ENCODE results near the gene CYB5D1. TPM values are rescaled to one million over a fixed set of nuclear protein-coding genes. Genes with fewer than 3 reads are reported as not detected.

CYB5D1 gene
- total and polyA plus RNA-seq, 2 donors (not counting 1 experiment from before 2014, with no cell fraction given) = 6.8 to 6.9 TPM

DNA sequence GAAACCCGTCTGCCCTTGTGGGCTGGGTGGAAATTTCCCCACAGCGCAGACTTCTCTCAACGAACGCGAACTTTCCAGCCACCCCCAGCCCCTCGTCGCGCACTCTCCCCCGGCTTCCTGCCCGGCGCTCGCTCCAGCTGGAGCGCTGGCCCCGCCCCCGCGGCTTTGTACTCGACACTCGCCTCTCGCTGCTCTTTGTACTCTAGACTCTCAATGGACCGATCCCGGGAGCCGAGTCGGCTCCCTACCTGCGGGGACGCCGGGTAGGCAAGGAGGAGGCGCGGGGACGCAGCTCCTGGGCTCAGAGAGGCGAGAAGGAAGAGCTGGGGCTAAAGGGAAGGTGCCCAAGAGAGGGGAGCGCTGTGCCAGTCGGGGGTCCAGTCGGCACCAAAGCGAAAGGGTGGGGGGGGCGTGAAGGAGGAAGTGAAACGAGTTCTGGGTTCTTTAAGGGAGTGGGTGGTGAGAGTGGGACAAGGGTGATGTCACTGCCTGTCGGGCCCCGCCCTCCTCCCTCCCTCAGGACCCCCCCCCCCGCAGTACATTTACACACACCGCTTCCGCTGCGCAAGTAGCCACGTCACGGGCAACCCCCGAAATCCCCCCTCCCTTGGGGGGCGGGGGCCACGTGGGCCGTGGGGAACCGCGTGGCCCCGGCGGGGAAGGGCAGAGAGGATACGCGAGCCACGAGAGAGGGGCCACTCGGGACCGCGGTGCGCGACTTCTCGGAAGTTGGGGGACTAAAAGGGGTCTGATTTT is 14.1 kb upstream of the CYB5D1 start:
- Histone ChIP-seq H3K27ac (ENCODE audit: insufficient read depth, low read length) (peak overlapping the region; percentile 100), H3K4me3 (replicated peaks in 1 of 4; ENCODE audit: control extremely low read depth in 1 of 4, insufficient read depth in 1 of 4, low read depth in 3 of 4, low read length in 4 of 4) (peak overlapping the region; percentile 85 to 94 (median 90)), H3K9me3 (ENCODE audit: control insufficient read depth, insufficient read depth, low read depth, low read length) (no peaks in the 10 kb centered on the region), H3K4me1 (ENCODE audit: control insufficient read depth, extremely low read depth, insufficient read depth, low read length) (peaks cover 25% of the 10 kb centered on the region), H3K79me2 (ENCODE audit: control insufficient read depth, insufficient read depth, low read length) (peaks cover 44% of the 10 kb centered on the region), H2AFZ (ENCODE audit: low read length) (no peak overlapping the region), H3K4me2 (ENCODE audit: extremely low read depth, insufficient read depth, low read length) (peak overlapping the region; percentile 99), H3K27me3 (ENCODE audit: control insufficient read depth, insufficient read depth, low read length) (no peaks in the 10 kb centered on the region), H3K9ac (ENCODE audit: insufficient read depth, low read length) (peak overlapping the region; percentile 98), H3K36me3 (ENCODE audit: control insufficient read depth, insufficient read depth, low read length) (peaks cover 23% of the 10 kb centered on the region), H4K20me1 (ENCODE audit: control insufficient read depth, extremely low read depth, insufficient read depth, low read length) (no peaks in the 10 kb centered on the region)
- peak; percentile 86 to 88 for DNase-seq (ENCODE audit: low read depth in 2 of 2)
- TF ChIP-seq EZH2 (IDR thresholded peaks at IDR 0.05; ENCODE audit: low read length, missing control alignments) = no peak
- TF ChIP-seq, protein P1, sequence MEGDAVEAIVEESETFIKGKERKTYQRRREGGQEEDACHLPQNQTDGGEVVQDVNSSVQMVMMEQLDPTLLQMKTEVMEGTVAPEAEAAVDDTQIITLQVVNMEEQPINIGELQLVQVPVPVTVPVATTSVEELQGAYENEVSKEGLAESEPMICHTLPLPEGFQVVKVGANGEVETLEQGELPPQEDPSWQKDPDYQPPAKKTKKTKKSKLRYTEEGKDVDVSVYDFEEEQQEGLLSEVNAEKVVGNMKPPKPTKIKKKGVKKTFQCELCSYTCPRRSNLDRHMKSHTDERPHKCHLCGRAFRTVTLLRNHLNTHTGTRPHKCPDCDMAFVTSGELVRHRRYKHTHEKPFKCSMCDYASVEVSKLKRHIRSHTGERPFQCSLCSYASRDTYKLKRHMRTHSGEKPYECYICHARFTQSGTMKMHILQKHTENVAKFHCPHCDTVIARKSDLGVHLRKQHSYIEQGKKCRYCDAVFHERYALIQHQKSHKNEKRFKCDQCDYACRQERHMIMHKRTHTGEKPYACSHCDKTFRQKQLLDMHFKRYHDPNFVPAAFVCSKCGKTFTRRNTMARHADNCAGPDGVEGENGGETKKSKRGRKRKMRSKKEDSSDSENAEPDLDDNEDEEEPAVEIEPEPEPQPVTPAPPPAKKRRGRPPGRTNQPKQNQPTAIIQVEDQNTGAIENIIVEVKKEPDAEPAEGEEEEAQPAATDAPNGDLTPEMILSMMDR (conservative IDR thresholded peaks at IDR 0.05 in 1 of 2, IDR thresholded peaks at IDR 0.05 in 1 of 2; ENCODE audit: low read depth in 1 of 2, low read length in 2 of 2) = no peak

DNA sequence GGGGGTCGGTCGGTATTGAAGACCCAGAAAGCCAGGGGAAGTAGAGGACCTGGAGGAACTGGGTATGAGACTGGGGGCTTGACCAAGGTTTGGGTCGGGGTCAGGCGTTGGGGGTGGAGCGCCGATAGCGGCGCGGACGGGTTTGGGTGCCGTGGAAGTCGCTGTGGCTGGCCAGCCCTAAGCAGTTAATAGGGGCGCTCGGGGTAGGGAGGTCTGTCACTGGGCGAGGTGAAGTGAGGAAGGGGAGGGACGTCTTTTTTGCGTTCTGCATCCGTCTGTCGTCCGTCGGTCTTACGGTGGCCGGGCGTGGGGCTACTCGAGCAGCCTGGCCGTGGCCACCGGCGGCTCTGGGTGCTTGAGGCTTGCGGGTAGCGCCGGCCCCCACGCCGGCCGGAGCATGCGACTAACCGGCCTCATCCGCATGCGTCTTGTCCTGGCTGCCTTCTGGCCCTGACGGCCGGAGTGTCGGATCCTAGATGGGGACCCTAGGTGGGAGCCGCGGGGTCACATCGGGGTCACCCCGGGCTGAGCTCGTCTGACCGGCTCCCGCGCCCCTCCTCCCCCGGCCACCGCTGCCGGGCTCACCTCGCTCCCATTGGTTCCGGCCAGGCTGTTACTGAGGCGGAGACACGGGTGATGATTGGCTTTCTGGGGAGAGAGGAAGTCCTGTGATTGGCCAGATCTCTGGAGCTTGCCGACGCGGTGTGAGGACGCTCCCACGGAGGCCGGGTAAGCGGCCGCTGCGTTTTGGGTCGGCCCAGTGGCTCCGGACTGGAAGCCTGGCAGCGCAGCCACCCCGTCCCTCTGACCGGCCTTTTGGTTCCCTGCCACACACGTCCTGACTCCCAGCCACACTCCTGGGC is 13.3 kb upstream of the CYB5D1 start:
- H4K20me1 ChIP-seq (ENCODE audit: control insufficient read depth, extremely low read depth, insufficient read depth, low read length) = no peaks in the 10 kb centered on the region
- H3K4me3 ChIP-seq (replicated peaks in 1 of 4; ENCODE audit: control extremely low read depth in 1 of 4, insufficient read depth in 1 of 4, low read depth in 3 of 4, low read length in 4 of 4) = peak overlapping the region; percentile 84 to 92 (median 87)
- peaks cover 36% of the 10 kb centered on the region for H3K79me2 ChIP-seq (ENCODE audit: control insufficient read depth, insufficient read depth, low read length)
- peaks cover 30% of the 10 kb centered on the region for H3K36me3 ChIP-seq (ENCODE audit: control insufficient read depth, insufficient read depth, low read length)
- peak overlapping the region; percentile 98 for H3K9ac ChIP-seq (ENCODE audit: insufficient read depth, low read length)
- H3K9me3 ChIP-seq (ENCODE audit: control insufficient read depth, insufficient read depth, low read depth, low read length) = no peaks in the 10 kb centered on the region
- peak; percentile 94 for DNase-seq (ENCODE audit: low read depth in 2 of 2)
- no peak overlapping the region for H2AFZ ChIP-seq (ENCODE audit: low read length)
- TF ChIP-seq, protein P1 (conservative IDR thresholded peaks at IDR 0.05 in 1 of 2, IDR thresholded peaks at IDR 0.05 in 1 of 2; ENCODE audit: low read depth in 1 of 2, low read length in 2 of 2) = no peak
- TF ChIP-seq EZH2 (IDR thresholded peaks at IDR 0.05; ENCODE audit: low read length, missing control alignments) = no peak
- H3K27ac ChIP-seq (ENCODE audit: insufficient read depth, low read length) = peak overlapping the region; percentile 100
- peaks cover 18% of the 10 kb centered on the region for H3K4me1 ChIP-seq (ENCODE audit: control insufficient read depth, extremely low read depth, insufficient read depth, low read length)
- peak overlapping the region; percentile 99 for H3K4me2 ChIP-seq (ENCODE audit: extremely low read depth, insufficient read depth, low read length)
- H3K27me3 ChIP-seq (ENCODE audit: control insufficient read depth, insufficient read depth, low read length) = no peaks in the 10 kb centered on the region

Data from fibroblast of lung (primary cell).